K562 (cell line): ENCODE data around the gene FBXO11. TPM values are rescaled to one million over a fixed set of nuclear protein-coding genes. Genes with fewer than 3 reads are reported as not detected.

Experiments used
- ETV1 ChIP-seq: fragments of 450-650 bp; conservative IDR thresholded peaks from 2 replicates; pipeline ENCODE4 v1.6.1; 2016; ENCODE audit warnings: missing genetic modification characterization, control low read depth, low read depth, missing compliant biosample characterization
- HNRNPH1 ChIP-seq: fragments of 200-400 bp; formaldehyde crosslinking; optimal IDR thresholded peaks from 2 replicates; pipeline ENCODE3; 2017; ENCODE audit warnings: low read depth, mild to moderate bottlenecking, low read length, moderate library complexity
- MCM2 ChIP-seq: fragments of 450-650 bp; IDR thresholded peaks from 2 replicates; pipeline ENCODE4 v1.6.1; 2017; ENCODE audit warnings: low read depth, mild to moderate bottlenecking
- MEIS2 ChIP-seq: fragments of 450-650 bp; IDR thresholded peaks from 2 replicates; pipeline ENCODE4 v1.6.1; 2014; ENCODE audit warnings: mild to moderate bottlenecking; ENCODE audit not compliant: partially characterized antibody
- NFATC3 ChIP-seq: fragments of 450-650 bp; IDR thresholded peaks from 2 replicates; pipeline ENCODE4 v1.6.1; 2017; ENCODE audit warnings: mild to moderate bottlenecking
- POLR2B ChIP-seq: fragments of 450-650 bp; IDR thresholded peaks from 2 replicates; pipeline ENCODE4 v1.6.1; 2018; ENCODE audit warnings: low read depth; ENCODE audit not compliant: partially characterized antibody
- PURB ChIP-seq: sonication (generic); formaldehyde crosslinking; IDR thresholded peaks from 2 replicates; pipeline ENCODE4 v1.9.0; 2021; ENCODE audit warnings: low read depth, mild to moderate bottlenecking, missing genetic modification reagents
- RUNX1 ChIP-seq: sonication (generic); IDR thresholded peaks from 2 replicates; pipeline ENCODE4 v1.6.1; 2016; ENCODE audit warnings: antibody characterized with exemption, low read depth
- SIRT6 ChIP-seq: IDR thresholded peaks from one replicate; pipeline ENCODE4 v1.6.1; 2012; ENCODE audit warnings: low read depth, mild to moderate bottlenecking, control low read depth, inconsistent platforms, low read length, moderate library complexity
- SIX5 ChIP-seq, 2 experiments: IDR thresholded peaks; 2 replicates each; pipeline ENCODE4 v1.6.1; 2011; ENCODE audit warnings: low read length in 2 of 2, borderline replicate concordance in 1 of 2, low read depth in 1 of 2, mild to moderate bottlenecking in 1 of 2, moderate library complexity in 1 of 2; ENCODE audit not compliant: insufficient read depth in 1 of 2
- SP1 ChIP-seq: sonication (generic); formaldehyde crosslinking; IDR thresholded peaks from 2 replicates; pipeline ENCODE4 v1.8.1; 2022; ENCODE audit warnings: mild to moderate bottlenecking, missing genetic modification reagents
- TAF7 ChIP-seq: fragments of 450-650 bp; IDR thresholded peaks from 2 replicates; pipeline ENCODE4 v1.6.1; 2016; ENCODE audit warnings: missing genetic modification characterization, missing compliant biosample characterization
- TCF15 ChIP-seq: fragments of 250-450 bp; sonication (Bioruptor Pico); IDR thresholded peaks from 2 replicates; pipeline ENCODE4 v1.8.0; 2022; ENCODE audit warnings: moderate library complexity, mild to moderate bottlenecking, inconsistent platforms
- TFAP4 ChIP-seq: sonication (generic); formaldehyde crosslinking; IDR thresholded peaks from 2 replicates; pipeline ENCODE4 v1.8.0; 2022; ENCODE audit warnings: missing genetic modification reagents, mild to moderate bottlenecking, moderate library complexity, borderline replicate concordance
- YBX1 ChIP-seq: fragments of 450-650 bp; IDR thresholded peaks from 2 replicates; pipeline ENCODE4 v1.7.1; 2016; ENCODE audit warnings: mild to moderate bottlenecking
- ZNF75A ChIP-seq: fragments of 450-650 bp; formaldehyde crosslinking; IDR thresholded peaks from 2 replicates; pipeline ENCODE4 v1.4.0; 2020; ENCODE audit warnings: mild to moderate bottlenecking
- polyA plus RNA-seq, 8 experiments: library from polyadenylated mRNA; depleted of rRNA in 4 of 8; stranded (reverse) in 5 of 8; unstranded in 3 of 8; fragments of >200 nt; fragmentation: Nextera tagmentation in 2 of 8; fragmentation: Illumina TruSeq in 1 of 8; extraction: Ambion mirVana in 2 of 8; extraction: Trizol in 1 of 8; gene quantifications; 2 replicates each; pipeline versions ENCODE4 v1.2.1 to v1.2.3, GENCODE V29; 2011 to 2014; ENCODE audit warnings: inconsistent platforms in 1 of 8, missing spikeins in 1 of 8
- total RNA-seq, 7 experiments: library from RNA; depleted of rRNA in 6 of 7; stranded (reverse); fragments of >200 nt in 6 of 7; fragmentation: Illumina TruSeq in 2 of 7; extraction: Trizol in 2 of 7; gene quantifications; 2 replicates each; pipeline versions ENCODE4 v1.2.1 to v1.2.3, GENCODE V29; 2011 to 2021; ENCODE audit warnings: low replicate concordance in 1 of 7
- TF ChIP-seq, protein P1 (sequence below), 2 experiments: IDR thresholded peaks in 1 of 2; conservative IDR thresholded peaks in 1 of 2; 2 replicates each; pipeline ENCODE4 v1.6.1; 2016; ENCODE audit warnings: low read depth in 2 of 2, mild to moderate bottlenecking in 1 of 2, missing compliant biosample characterization in 1 of 2, missing genetic modification characterization in 1 of 2, moderate library complexity in 1 of 2
- TF ChIP-seq, protein P2 (sequence below): IDR thresholded peaks from 2 replicates; pipeline ENCODE4 v1.6.1; 2011; ENCODE audit warnings: borderline replicate concordance, low read depth, mild to moderate bottlenecking, moderate library complexity, low read length; ENCODE audit not compliant: insufficient read depth, poor library complexity, severe bottlenecking
- TF ChIP-seq, protein P3 (sequence below): fragments of 250-450 bp; sonication (Bioruptor Pico); IDR thresholded peaks from 2 replicates; pipeline ENCODE4 v1.4.0; 2020; ENCODE audit warnings: mild to moderate bottlenecking, moderate library complexity

FBXO11 gene
- total and polyA plus RNA-seq, 9 of the 15 experiments (the other 6 are each of a cell fraction or from before 2014, with no cell fraction given): 8.8 to 44.5 (median 24.1) TPM

DNA sequence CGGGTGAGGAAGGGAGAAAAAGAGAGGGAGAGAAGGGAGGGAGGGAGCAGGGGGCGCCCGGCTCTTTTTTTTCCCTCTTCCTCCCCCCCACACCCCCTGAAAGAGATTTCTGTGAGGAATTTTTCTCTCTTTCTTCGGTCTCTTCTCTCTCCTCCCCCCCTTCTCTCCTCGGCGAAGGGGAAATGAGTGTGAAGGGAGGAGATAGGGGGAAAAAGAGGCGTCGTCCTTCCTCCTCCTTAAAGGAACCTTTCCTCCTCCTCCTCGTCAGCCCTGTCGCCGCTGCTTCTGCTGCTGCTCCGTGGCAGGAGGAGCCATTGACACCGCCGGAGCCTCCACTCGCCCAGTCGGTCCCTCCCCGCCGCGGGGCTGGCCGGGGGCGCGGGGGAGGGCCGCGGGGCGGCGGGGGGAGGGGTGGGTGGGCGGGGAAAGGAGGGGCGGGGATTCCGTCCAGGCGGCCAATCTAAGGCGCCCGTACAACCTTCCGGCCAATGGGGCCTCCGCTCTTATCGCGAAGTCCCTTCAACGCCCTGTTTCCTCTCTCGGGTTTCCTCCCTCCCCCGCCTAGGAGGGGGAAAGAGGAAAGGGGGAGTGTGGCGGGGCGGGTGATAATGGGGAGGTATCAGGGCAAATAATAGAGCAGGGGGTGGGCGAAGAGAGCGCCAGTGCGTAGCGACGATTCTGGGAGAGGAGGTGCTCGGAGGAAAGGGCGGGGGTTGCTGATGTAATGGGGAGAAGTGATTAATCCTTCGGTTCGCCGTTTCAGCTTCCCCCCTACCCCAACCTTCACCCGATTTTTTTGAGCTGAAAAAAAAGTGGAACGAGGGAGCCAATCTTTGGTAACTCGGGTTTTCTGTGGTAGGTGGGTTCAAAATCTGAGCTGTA lies at the start of gene FBXO11 (continued):
- TF ChIP-seq, protein P1, sequence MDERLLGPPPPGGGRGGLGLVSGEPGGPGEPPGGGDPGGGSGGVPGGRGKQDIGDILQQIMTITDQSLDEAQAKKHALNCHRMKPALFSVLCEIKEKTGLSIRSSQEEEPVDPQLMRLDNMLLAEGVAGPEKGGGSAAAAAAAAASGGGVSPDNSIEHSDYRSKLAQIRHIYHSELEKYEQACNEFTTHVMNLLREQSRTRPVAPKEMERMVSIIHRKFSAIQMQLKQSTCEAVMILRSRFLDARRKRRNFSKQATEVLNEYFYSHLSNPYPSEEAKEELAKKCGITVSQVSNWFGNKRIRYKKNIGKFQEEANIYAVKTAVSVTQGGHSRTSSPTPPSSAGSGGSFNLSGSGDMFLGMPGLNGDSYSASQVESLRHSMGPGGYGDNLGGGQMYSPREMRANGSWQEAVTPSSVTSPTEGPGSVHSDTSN (CRISPR knock-in tag; IDR thresholded peaks at IDR 0.05; ENCODE audit: low read depth): no peak
- TF ChIP-seq, protein P1 (tag; conservative IDR thresholded peaks at IDR 0.05; ENCODE audit: low read depth): peak; percentile 58; the same call in 1 of the 2 replicates
- TF ChIP-seq MCM2 (no peak), ZNF75A (CRISPR knock-in tag) (no peak), RUNX1 (no peak), PURB (CRISPR knock-in tag) (no peak), TAF7 (tag) (peak; percentile 30; the same call in 1 of the 2 replicates), SIX5 (IDR thresholded peaks at IDR 0.05; ENCODE audit: borderline replicate concordance in 1 of 2, insufficient read depth in 1 of 2, low read depth in 1 of 2, low read length in 2 of 2) (no peak), TCF15 (CRISPR knock-in tag) (no peak), NFATC3 (no peak), SIRT6 (no peak), MEIS2 (peak; percentile 45), SP1 (CRISPR knock-in tag) (peak; percentile 79), POLR2B (peak; percentile 61), HNRNPH1 (no peak), YBX1 (no peak), ETV1 (tag) (peak; percentile 6; the same call in 1 of the 2 replicates), TFAP4 (CRISPR knock-in tag) (peak; percentile 58; the same call in 1 of the 2 replicates)
- TF ChIP-seq, protein P2, sequence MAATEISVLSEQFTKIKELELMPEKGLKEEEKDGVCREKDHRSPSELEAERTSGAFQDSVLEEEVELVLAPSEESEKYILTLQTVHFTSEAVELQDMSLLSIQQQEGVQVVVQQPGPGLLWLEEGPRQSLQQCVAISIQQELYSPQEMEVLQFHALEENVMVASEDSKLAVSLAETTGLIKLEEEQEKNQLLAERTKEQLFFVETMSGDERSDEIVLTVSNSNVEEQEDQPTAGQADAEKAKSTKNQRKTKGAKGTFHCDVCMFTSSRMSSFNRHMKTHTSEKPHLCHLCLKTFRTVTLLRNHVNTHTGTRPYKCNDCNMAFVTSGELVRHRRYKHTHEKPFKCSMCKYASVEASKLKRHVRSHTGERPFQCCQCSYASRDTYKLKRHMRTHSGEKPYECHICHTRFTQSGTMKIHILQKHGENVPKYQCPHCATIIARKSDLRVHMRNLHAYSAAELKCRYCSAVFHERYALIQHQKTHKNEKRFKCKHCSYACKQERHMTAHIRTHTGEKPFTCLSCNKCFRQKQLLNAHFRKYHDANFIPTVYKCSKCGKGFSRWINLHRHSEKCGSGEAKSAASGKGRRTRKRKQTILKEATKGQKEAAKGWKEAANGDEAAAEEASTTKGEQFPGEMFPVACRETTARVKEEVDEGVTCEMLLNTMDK: no peak
- TF ChIP-seq, protein P3, sequence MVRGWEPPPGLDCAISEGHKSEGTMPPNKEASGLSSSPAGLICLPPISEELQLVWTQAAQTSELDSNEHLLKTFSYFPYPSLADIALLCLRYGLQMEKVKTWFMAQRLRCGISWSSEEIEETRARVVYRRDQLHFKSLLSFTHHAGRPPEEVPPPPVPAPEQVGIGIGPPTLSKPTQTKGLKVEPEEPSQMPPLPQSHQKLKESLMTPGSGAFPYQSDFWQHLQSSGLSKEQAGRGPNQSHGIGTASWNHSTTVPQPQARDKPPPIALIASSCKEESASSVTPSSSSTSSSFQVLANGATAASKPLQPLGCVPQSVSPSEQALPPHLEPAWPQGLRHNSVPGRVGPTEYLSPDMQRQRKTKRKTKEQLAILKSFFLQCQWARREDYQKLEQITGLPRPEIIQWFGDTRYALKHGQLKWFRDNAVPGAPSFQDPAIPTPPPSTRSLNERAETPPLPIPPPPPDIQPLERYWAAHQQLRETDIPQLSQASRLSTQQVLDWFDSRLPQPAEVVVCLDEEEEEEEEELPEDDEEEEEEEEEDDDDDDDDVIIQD: no peak
